ENCODE results near the gene ZNF829.

Gene ZNF829

DNA sequence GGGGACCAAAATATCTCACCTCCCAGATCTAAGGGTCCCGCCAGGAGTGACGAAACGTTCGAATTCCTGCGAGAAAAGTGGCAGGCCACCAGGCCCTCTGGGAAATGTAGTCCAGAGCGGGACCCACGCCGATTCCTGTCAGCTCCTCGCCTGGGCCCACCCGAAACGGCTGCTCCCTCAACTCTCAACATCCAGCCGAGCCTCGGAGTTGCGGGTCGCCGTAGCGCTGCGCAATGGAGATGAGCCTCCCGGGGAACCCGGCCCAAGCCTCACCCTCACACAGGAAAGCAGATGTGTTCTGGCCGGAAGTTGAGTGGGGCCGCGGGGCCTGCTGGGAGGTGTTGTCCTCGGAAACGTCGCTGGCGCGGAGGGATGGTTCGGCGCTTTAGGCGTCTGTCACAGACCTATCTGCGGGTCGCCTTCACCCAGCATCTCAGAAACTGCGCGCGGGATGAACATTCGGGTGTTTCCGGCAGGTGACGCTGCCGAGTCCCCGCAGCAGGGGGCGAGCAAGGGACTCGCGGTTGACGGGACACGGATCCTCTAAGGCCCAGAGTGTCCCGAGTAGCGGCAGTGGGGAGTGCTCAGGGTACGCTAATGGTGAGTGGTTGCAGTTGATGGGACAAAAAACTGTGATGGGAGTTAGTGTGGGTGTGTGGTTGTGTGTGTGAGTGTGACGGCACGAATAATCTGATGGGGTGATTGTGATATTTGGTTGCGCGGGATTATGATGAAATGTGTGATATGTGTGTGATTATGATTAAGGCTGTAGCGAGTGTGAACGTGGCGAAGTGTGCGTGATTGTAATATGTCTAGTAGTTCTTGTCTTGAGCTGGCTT is at the start of gene ZNF829, which contains the start of gene ZNF568:
TSS of gene ZNF829 (minus strand) at position 300 of the 839 bp plus-strand sequence. CDS start 1,124 bp downstream, outside the sequence.
TSS of gene ZNF568 (plus strand) at position 341 of the 839 bp plus-strand sequence. CDS start 6,439 bp downstream, outside the sequence.
- peak; percentile 93 to 95 for DNase-seq

DNA sequence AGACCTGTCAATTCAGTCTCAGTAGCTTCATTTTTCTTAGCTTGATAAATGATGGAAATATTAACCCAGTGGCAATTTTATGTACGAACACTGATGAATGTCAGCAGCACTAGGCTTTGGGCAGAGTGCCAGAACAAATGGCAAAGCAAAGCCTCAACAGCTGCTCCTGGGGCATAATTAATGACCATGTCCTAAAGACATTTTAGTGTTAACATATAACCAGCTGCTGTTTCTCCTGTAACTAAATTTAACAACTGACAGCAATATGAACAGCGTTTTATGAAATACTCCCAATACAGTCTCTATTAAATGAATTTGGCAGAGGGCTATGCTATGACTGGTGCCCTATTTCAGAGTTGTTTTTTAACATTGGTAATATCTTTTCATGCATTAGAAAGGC is 47.2 kb upstream of the ZNF829 start:
- no peak for DNase-seq

DNA sequence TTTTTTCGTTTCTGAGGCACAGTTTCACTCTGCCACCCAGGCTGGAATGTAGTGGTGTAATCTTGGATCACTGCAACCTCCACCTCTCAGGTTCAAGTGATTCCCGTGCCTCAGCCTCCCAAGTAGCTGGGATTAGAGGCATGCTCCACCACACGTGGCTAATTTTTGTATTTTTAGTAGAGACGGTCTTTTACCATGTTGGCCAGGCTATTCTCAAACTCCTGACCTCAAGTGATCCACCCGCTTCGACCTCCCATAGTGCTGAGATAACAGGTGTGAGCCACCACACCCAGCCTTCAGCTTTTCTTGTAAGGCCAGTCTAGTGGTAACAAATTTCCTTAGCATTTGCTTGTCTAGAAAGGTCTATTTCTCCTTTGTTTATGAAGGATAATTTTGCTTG is 46.3 kb upstream of the ZNF829 start:
- DNase-seq = no peak

DNA sequence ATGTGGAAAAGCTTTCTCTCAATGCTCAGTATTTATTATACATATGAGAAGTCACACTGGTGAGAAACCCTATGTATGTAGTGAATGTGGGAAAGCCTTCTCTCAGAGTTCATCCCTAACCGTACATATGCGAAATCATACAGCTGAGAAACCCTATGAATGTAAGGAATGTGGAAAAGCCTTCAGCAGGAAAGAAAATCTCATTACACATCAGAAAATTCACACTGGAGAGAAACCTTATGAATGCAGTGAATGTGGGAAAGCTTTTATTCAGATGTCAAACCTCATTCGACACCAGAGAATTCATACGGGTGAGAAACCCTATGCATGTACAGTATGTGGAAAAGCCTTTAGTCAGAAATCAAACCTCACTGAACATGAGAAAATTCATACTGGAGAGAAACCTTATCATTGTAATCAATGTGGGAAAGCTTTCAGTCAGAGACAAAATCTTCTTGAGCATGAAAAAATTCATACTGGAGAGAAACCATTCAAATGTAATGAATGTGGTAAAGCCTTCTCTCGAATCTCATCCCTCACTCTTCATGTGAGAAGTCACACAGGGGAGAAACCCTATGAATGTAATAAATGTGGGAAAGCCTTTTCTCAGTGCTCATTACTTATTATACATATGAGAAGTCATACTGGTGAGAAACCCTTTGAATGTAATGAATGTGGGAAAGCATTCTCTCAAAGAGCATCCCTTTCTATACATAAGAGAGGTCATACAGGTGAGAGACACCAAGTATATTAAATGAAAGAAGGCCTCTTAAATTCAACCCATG is 34.4 kb upstream of the ZNF829 start:
- DNase-seq = no peak

DNA sequence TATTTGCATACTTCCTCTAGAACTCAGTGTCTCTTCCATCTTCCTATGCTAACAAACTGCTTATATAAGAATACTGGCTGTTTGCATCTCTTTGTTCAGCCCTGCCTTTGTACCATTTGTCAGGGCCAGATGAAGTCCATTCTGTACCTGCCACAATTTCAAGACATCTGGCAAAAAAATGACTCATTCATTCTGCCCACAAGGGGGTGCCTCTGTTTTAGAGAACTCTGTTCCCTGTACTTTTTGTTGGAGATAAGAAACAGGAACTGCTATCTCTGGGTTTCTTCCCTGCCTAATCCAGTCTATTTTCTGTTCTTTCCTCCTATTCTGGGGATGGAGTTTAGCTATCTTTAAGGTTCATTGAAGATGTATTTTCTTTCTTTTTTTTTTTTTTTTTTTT is 23.1 kb upstream of the ZNF829 start:
- no peak for DNase-seq

DNA sequence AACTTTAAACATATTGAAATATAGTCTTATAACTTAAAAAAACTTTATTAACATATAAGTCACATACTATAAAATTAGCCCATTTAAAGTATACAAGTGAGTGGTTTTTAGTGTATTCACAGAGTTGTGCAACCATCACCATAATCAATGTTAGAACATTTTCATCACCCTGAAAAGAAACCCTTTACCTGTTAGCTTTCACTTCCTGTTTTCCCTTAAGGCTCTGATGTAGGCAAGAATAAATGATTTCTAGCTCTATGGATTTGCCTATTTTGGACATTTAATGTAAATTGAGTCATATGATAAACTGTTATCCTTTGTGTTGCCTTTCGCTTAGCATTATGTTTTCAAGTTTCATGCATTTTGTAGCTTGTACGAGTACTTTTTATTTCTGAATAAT is 15.6 kb upstream of the ZNF829 start:
- DNase-seq = no peak

DNA sequence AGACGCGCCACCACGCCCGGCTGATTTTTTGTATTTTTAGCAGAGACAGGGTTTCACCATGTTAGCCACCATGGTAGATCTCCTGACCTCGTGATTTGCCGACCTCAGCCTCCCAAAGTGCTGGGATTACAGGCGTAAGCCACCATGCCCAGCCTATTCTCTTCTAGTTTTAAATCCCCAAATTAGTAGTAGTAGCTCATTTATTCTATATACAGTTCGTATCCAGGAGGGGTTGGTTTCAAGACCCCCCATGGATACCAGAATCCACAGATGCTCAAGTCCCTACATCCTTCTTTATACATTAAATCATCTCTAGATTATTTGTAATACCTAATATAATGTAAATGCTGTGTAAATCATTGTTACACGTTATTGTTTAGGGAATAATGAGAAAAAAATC is 2.0 kb upstream of the ZNF829 start:
- DNase-seq = no peak

DNA sequence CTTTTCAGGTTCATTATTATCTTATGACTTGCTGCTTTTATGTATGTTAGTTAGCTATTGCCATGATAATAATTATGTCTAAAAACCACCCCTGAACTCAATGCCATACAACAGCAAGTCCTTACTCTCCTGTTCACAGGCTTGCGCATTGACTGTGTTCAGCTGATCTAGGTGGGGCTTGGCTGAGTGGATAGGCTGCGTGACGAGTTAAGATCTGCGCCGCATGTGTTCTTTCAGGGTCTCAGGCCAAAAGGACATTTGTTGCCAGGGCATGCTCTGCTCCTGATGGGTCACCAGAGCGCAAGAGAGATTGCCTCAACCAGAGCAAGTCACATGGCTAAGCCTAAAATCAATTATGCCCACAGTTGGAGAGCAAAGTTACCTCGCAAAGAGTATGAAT is 900 bp upstream of the ZNF829 start:
- DNase-seq = no peak

DNA sequence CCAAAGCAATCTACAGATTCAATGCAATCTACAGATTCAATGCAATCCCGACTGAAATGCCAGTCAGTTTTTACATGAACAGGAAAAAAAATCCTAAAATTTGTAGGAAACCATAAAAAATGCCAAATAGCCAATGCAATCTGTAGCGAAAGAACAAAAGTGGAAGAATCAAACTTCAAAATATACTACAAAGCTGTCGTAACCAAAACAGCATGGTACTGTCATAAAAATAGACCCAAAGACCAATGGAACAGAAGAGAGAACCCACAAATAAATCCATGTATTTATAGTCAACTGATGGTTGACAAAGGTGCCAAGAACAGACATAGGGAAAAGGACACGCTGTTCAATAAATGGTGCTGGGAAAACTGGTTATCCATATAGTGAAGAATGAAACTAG is 17.7 kb downstream of the ZNF829 start:
- no peak for DNase-seq

DNA sequence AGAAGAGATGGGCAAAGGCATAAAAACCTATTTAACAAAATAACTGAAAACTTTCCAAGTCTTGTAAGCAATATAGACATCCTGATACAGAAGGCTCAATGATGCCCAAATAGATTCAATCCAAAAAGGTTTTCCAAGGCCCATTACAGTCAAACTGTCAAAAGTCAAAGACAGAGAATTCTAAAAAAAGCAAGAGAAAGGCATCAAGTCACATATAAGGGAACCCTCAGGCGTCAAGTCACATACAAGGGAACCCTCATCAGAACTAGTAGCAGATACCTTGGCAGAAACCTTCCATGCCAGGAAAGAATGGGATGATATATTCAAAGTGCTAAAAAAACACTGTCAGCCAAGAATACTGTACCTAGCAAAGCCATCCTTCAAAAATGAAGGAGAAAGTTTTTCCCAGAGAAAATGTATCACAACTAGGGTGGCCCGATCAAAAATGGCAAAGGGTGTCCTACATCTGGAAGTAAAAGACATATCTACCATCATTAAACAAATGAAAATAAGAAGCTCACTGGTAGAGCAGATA is 21.2 kb downstream of the ZNF829 start:
- DNase-seq = no peak

DNA sequence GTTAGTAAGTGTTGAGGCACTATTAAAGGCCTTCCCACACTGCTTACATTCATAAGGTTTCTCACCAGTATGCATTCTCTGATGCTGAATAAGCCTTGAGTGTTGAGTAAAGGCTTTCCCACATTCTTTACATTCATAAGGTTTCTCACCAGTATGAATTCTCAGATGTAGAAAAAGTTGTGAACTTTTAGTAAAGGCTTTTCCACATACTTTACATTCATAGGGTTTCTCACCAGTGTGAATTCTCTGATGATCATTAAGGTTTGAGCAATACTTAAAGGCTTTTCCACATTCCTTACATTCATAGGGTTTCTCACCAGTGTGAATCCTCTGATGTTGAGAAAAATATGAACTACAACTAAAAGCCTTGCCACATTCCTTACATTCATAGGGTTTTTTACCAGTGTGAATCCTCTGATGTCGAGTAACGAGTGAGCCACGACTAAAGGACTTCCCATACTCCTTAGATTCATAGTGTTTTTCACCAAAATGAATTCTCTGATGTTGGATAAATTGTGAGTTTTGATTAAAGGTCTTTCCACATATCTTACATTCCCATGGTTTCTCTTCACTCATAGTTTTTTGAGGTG is 24.2 kb downstream of the ZNF829 start:
- no peak for DNase-seq

DNA sequence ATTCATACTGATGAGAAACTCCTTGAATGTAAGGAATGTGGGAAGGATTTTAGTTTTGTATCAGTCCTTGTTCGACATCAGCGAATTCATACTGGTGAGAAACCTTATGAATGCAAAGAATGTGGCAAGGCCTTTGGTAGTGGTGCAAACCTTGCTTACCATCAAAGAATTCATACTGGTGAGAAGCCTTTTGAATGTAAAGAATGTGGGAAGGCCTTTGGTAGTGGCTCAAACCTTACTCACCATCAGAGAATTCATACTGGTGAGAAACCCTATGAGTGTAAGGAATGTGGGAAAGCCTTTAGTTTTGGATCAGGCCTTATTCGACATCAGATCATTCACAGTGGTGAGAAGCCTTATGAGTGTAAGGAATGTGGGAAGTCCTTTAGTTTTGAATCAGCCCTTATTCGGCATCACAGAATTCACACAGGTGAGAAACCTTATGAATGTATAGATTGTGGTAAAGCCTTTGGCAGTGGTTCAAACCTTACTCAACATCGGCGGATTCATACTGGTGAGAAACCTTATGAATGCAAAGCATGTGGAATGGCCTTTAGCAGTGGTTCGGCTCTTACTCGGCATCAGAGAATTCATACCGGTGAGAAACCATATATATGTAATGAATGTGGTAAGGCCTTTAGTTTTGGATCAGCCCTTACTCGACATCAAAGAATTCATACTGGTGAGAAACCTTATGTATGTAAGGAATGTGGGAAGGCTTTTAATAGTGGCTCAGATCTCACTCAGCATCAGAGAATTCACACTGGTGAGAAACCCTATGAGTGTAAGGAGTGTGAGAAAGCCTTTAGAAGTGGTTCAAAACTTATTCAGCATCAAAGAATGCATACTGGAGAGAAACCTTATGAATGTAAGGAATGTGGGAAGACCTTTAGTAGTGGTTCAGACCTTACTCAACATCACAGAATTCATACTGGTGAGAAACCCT is 38.8 kb downstream of the ZNF829 start:
- DNase-seq = no peak

DNA sequence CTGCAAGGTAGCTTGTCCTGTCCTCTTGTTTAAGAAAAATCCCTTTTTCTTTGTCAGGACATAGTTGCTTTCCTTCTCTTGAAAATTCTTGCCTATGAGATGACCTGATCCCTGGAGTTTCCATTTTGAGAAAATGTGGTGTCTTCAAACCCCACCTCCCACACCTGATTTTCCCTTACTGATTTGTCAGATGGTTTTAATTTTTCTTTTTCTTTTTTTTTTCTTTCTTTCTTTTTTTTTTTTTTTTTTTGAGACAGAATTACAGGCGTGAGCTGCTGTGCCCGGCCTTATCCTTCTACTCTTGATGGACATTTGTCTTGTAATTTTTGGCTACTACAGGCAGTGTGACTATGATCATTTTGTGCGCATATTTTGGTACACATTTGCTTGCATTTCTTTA is 64.2 kb downstream of the ZNF829 start:
- DNase-seq = no peak

DNA sequence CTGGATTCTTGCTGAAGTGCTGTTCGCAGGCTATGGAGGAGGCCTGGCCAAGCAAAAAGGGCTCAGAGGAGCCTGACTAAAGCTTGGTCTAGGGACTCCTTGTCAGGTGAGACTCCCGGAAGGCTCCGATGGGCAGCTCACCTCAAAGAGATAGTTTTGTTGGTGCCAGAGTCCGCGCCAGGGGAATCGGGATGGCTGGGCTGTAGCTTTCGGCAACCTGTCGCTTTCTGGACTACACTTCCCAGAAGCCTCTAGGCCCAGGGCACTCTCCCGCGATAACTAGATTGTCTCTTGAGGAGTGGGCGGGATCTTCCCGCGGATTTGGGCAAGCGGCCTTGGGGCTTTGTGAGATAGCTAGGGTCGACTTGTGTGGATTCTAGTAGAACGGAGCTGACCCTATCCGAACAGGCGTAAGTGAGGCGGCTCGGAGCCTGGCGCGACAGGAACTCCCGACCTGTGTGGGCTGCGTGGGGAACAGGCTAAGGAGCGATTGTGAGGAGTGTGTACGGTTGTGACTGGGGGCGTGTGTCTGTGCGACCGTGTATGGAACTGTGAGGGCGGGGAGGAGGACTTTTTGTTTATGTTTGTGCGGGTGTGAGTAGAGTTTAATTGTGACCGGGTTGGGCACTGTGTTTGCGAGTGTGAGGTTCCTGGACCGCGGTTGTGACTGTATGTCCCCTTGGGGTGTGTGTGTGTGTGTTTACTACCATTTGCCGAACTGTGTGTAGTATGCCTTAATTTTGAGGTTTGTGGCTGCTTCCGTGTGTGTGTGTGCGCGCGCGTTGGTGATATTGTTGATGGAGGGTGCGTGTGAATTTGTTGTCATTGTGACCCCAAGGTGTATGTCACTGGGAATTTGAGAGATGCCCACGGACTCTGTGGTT is 65.3 kb downstream of the ZNF829 start, which contains the start of gene ZNF345:
TSS of gene ZNF345 (plus strand) at position 318 of the 884 bp plus-strand sequence. CDS start 25,955 bp downstream, outside the sequence.
- DNase-seq = peak; percentile 87 to 93

DNA sequence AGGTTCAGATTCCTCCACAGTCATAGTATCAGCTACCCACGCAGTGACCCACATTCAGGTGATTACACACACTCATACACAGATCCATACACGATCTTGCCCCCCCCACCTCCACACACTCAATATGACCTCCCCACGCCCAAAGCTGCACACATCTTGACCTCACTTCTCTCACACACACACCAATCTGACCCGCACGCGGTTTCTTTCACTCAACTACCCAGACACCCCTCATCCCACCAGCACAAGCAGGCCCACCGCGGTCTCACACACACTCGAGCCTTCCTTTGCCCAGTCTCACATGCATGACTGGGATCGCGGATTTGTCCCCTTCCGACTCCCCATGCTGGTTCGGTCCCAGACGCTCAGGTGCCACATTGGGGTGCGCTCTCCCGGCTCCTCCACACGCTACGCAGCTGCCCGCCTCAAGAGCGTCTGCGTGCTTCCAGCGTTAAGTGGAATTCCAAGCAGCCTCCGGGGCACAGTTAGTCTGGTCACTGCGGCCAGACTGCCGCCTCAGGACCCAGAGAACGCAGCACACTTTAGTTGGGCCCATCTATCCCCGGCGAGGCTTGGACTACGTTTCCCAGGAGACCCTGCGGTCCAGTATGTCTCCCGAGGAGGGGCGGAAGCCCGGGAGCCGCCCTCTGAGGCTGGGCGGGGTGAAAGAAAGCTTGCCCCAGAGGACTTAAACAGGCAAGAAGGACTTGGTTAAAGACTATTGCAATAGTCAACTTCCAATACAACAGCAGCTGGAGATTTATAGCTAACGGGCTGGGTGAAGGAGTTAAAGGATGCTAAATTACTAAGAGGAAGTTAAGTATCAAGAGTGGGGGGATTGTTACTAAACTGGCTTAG is 66.2 kb downstream of the ZNF829 start:
- peak; percentile 89 to 91 for DNase-seq

DNA sequence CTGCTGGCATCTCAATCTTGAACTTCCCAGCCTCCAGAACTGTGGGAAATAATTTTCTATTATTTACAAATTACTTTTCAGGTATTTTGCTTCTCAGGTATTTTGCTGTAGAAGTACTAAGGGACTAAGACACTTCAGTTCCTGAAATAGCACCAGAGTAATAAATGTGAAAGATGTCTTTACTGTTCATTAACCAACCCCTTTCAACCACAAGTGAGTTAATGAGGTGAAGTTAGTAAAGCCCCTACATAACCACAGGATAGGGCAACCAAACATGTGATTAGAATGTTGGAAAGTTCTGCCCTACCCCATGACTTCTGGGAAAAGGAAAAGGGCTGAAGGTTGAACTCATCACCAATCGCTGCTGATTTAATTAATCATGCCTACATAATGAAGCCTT is 68.1 kb downstream of the ZNF829 start:
- DNase-seq = peak in 1 of 2 donors; percentile 44

DNA sequence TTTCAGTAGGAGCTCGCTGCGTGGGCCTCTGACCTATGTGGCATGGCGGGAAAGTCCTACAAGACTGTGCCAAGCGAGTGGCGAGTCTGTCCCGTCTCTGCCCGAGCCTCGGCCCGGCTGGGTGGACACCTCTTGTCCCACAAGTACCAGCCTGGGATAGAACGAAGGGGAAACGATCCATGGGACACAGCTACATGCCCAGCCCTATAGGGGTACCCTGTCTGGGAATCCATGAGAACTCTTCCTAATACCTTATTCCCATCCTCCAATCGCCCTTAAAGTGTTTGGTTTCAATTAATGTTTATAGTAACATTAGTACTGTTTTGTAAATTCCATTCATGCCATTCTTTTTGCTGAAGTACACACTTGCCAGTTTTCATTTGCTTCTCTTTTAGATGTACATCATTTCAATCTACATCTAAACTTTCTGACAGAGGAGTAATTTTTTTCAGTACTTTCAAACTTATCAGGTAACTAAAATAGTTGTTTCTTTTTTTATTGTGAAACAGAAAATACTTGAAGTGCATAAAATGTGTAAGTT is 77.2 kb downstream of the ZNF829 start:
- no peak for DNase-seq

Data from CD4-positive, alpha-beta T cell treated with Interferon alpha-2 for 1 hour (primary cell).